ENCODE results near the gene COPG1.

DNA sequence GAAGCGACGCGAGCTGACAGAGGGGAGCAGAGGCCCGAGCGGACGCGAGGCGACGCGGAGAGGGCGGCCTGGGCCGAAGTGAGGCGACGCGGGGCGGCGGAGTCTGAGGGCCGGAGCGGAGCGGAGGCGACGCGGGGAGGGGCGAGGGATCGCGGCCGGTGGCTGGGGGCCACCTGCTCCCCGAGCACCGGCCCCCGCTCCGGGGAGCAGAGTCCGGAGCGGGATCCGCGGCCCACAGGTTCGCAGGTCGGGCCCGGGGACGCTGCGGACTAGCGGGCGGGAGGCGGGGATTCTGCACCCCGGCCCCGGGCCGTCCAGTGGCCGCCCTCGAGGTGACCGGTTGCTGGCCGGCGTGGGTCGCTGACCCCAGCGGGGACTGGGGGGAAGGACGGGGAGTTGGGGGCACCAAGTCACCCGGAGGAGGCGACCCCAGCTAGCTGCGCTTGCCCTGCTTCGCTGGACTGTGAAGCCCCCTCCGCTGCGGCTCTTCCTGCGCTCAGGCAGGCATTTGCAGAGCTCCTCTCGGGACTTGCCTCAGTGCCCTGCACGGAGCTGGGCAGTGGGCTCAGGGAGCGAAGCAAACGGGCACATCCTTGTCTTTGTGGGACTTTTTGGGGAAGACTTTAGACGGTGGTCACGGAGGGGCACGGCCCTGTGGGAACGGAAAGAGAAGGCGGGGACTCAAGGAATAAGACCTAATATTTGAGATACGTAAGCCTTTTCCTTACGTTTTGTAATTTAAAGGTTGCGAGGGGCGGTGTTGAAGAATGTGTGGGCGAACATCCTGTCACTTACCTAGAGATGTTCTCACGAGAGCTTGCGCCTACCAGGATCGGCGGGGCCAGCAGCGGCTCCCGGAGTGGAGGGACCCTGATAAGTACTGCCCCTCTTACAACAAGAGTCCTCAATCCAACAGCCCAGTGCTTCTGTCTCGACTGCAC is 29.8 kb downstream of the COPG1 start:
- TF ChIP-seq POLR2A (IDR thresholded peaks at IDR 0.05; ENCODE audit: low read length) (peak; percentile 23), GATA1 (IDR thresholded peaks at IDR 0.05; ENCODE audit: low read depth, low read length) (no peak)

Measured in erythroblast (primary cell).